Psoas muscle (tissue), 8 donors: ENCODE measurements around the gene GSTO2. TPM values are rescaled to one million over a fixed set of nuclear protein-coding genes. Genes with fewer than 3 reads are reported as not detected.

Experiments
- ATAC-seq, 4 donors: fragments of 200-7000 bp; cut with Tn5 transposase; one replicate each; pipeline ENCODE4 v1.9.1; 2020; ENCODE audit warnings: moderate library complexity in 3 of 4, mild to moderate bottlenecking in 2 of 4
- DNase-seq, 2 donors: peaks; one replicate each; pipeline ENCODE4 v3.0.0-alpha.2; 2020
- H3K27ac ChIP-seq: fragments of 200-600 bp; one replicate; pipeline ENCODE4 v1.8.0; 2022
- H3K27me3 ChIP-seq, 3 donors: fragments of 200-600 bp in 1 of 3; one replicate each; pipeline versions ENCODE4 v1.6.1 to v1.8.0; 2013 to 2022; ENCODE audit warnings: low read length in 2 of 3, mild to moderate bottlenecking in 2 of 3, moderate library complexity in 1 of 3; ENCODE audit not compliant: insufficient read depth in 3 of 3
- H3K36me3 ChIP-seq, 2 donors: fragments of 200-600 bp in 1 of 2; one replicate each; pipeline versions ENCODE4 v1.6.1 to v1.8.0; 2013 to 2022; ENCODE audit warnings: low read depth in 1 of 2, mild to moderate bottlenecking in 1 of 2, moderate library complexity in 1 of 2; ENCODE audit not compliant: insufficient read depth in 1 of 2
- H3K4me1 ChIP-seq: fragments of 200-600 bp; one replicate; pipeline ENCODE4 v1.8.0; 2022
- H3K4me3 ChIP-seq: fragments of 200-600 bp; one replicate; pipeline ENCODE4 v1.8.0; 2022; ENCODE audit warnings: mild to moderate bottlenecking
- H3K9me3 ChIP-seq: fragments of 200-600 bp; one replicate; pipeline ENCODE4 v1.8.0; 2022
- CTCF ChIP-seq: fragments of 200-600 bp; IDR thresholded peaks from one replicate; pipeline ENCODE4 v1.8.0; 2022; ENCODE audit warnings: antibody characterized with exemption
- WGBS, 3 donors: extraction: QIAGEN DNeasy Blood & Tissue Kit; methylation state at CpG; one replicate each; pipeline versions ENCODE4 v1.1.6 to v1.1.7; 2013; 5-methylcytosine and 5-hydroxymethylcytosine counted together
- intact Hi-C, 2 donors: fragments of 100-400 bp; cut with DNase I; formaldehyde crosslinking; loops; one replicate each; pipeline versions ENCODE4 v1.11.0 to v1.14.2; 2022
- polyA plus RNA-seq, 3 donors: library from polyadenylated mRNA; stranded (reverse); fragments of 200-250 nt; gene quantifications; one replicate each; pipeline ENCODE4 v1.2.3, GENCODE V29; 2013
- total RNA-seq, 4 donors: library from RNA; stranded (reverse); fragmentation: NEBNext Ultra II Directional in 2 of 4; extraction: Animal tissue kit (Norgen Biotek cat#: 25700) in 2 of 4; gene quantifications; one replicate each; pipeline versions ENCODE4 v1.2.1 to v1.2.4, GENCODE V29; 2021 to 2023
- donor health status: healthy with polysubstance abuse.
- donor health status: DM: no; HTN: no; CAD: no; lungs with moderate emphysema.
- donor health status: Bipolar disorder and iron deficiency.
- donor health status: healthy.
- donor health status: DM: yes; HTN: yes; CAD: no.
- donor health status: DM: no; HTN: no; CAD: no.
- donor health status: DM: no; HTN: no; CAD: no.
- donor health status: DM: yes; HTN: yes; CAD: no.

Gene GSTO2
- total and polyA plus RNA-seq, 7 donors, result 0.23 to 4.6 (median 1.4) TPM

GRCh38 chr10:104254493-104255310 is 14.3 kb upstream of the GSTO2 start, which contains the start of gene GSTO1:
TSS of gene GSTO1 (plus strand) at chr10:104254892. CDS start at chr10:104254929, 37 bp downstream.
- intact Hi-C loops, result loop anchor here in 1 of 2 donors (1.0 to 10.0 kb wide), 2 partner anchors 22 to 130 kb away; partner anchors contain the start of genes CFAP43 and SFR1
- Histone ChIP-seq H3K27ac (peak within 1 kb of the TSS; percentile 99), H3K4me1 (peaks cover 31% of the 10 kb centered on the region), H3K27me3 (no peaks in the 10 kb centered on the region), H3K9me3 (no peaks in the 10 kb centered on the region), H3K4me3 (peak within 1 kb of the TSS; percentile 94), H3K36me3 (peaks cover 4 to 26% of the 10 kb centered on the region in 2 donors)
- no peak for TF ChIP-seq CTCF
- ATAC-seq (peak; percentile 72 to 84 (median 76)), DNase-seq (peak; percentile 83 to 89)
- WGBS, 3 donors, result 1 to 2% (median 1%) methylated on average over 39 to 69 of the region's 69 CpGs

DNA sequence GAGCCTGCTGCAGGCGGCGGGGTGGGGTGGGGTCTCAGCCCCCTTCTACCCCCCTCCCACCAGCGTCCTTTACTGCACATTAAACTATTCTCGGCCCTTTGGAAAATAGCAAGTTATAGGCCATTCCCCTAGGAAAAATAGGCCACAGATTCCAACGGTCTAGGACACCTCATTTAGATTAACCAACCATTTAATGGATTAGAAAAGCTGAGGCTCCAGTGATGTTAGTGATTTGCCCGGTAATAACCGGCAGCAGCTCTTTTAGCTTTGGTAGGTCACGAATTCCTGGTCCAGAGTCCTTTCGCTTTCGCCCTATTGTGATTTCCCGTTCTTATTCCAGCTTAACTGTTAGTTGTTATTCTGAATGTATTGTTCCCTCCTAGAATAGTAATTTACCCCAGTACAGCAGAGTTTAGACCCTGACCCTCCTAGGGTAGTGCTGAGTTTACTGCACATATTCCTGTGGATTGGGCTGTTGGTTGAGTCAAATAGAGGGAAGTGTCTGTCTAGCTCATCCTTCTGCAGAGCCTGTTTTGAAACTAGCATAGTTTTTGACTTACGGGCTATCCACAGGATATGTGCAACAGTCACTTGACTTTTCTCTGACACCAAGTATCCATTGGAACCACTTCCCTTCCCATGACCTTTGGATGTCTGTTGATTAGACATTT is 13.5 kb upstream of the GSTO2 start:
- DNase-seq, result no peak
- peaks cover 4 to 34% of the 10 kb centered on the region in 2 donors for H3K36me3 ChIP-seq
- WGBS, 3 donors, result 0 to 1% (median 1%) methylated on average over 12 of the region's 12 CpGs

DNA sequence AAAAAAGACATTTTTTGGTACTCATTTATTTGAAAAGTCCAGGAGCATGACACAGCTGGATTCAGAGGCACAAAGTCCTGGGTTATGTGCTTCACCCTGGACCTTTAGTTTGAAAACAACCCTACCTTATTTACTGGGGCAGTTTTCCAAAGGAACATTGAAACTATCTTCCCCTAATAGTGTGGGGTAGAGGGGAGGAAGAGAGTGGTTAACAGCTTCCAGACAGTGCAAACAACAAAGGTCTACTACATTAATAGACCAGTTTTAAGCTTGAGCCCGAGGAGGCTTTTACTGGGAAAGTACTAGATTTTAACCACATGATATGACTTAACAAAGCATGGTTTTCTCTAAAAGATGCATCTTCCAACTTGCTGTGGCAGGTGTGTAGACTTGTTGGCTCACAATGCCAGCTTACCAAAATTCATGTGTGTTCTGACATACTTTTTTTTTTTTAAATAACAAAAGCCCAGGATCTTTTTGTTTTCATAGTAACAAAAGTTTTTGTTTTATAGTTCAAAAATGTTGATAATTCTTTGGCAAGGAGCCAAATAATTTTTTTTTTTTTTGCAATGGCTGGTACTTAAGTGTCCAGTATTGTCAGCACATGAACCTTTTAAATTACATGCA is 12.5 kb upstream of the GSTO2 start:
- Histone ChIP-seq H3K9me3 (no peaks in the 10 kb centered on the region), H3K27me3 (no peaks in the 10 kb centered on the region), H3K4me1 (peaks cover 40% of the 10 kb centered on the region), H3K36me3 (peaks cover 7 to 44% of the 10 kb centered on the region in 2 donors), H3K4me3 (peak overlapping the region; percentile 94), H3K27ac (peak overlapping the region; percentile 99)
- 18 to 28% (median 24%) methylated on average over 1 of the region's 1 CpG for WGBS, 3 donors
- no peak for TF ChIP-seq CTCF
- intact Hi-C loops, result loop anchor here in 1 of 2 donors (10.0 kb wide), 1 partner anchor 132 kb away; the partner anchor contains the start of gene SFR1
- ATAC-seq, result peak in 1 of 4 donors; percentile 15
- no peak for DNase-seq

More for the DNA sequence above, 13.5 kb upstream of the GSTO2 start:
- H3K4me3 ChIP-seq, result peak overlapping the region; percentile 94
- no peaks in the 10 kb centered on the region for H3K9me3 ChIP-seq
- H3K27ac ChIP-seq, result peak overlapping the region; percentile 99
- peaks cover 36% of the 10 kb centered on the region for H3K4me1 ChIP-seq
- no peaks in the 10 kb centered on the region for H3K27me3 ChIP-seq
- intact Hi-C loops, result loop anchor here in 1 of 2 donors (10.0 kb wide), 1 partner anchor 131 kb away; the partner anchor contains the start of gene SFR1
- no peak for TF ChIP-seq CTCF
- ATAC-seq, result peak; percentile 82 to 87 (median 86)

GRCh38 chr10:104257235-104257634 is 11.7 kb upstream of the GSTO2 start:
- WGBS, 3 donors, result 95 to 97% (median 95%) methylated on average over 5 of the region's 5 CpGs
- no peak for ATAC-seq
- H3K27ac ChIP-seq, result peak overlapping the region; percentile 99
- H3K27me3 ChIP-seq, result no peaks in the 10 kb centered on the region
- no peak overlapping the region for H3K4me3 ChIP-seq
- H3K4me1 ChIP-seq, result peaks cover 40% of the 10 kb centered on the region
- no peak for DNase-seq
- H3K9me3 ChIP-seq, result no peaks in the 10 kb centered on the region
- TF ChIP-seq CTCF, result no peak
- intact Hi-C loops, result loop anchor here in 1 of 2 donors (10.0 kb wide), 1 partner anchor 132 kb away; the partner anchor contains the start of gene SFR1
- H3K36me3 ChIP-seq, result peaks cover 9 to 52% of the 10 kb centered on the region in 2 donors
